ENCODE measurements around the gene MTARC2.

GRCh38 chr1:220764757-220765156 is 16.6 kb downstream of the MTARC2 start:
- TF ChIP-seq CTCF (optimal IDR thresholded peaks at IDR 0.05 in 1 of 3, IDR thresholded peaks at IDR 0.05 in 1 of 3, conservative IDR thresholded peaks at IDR 0.05 in 1 of 3; ENCODE audit: extremely low read depth in 1 of 3, insufficient read depth in 2 of 3, low read length in 3 of 3) (no peak), EZH2 (IDR thresholded peaks at IDR 0.05; ENCODE audit: low read length) (no peak)

Measured in keratinocyte (primary cell).